DMS79 (cell line): ENCODE data around the gene SPDEF.
A peak's percentile ranks its signal among the peaks of the same experiment; 100 is the strongest.

Source experiments
- DNase-seq: peaks from one replicate; lab custom pipeline; 2025; lab: John Stamatoyannopoulos, UW

Gene SPDEF

GRCh38 chr6:34527751-34528670 lies 28.1 kb downstream of the SPDEF start:
- no peak for DNase-seq

- peak; percentile 74 for DNase-seq
Observed at GRCh38 chr6:34526992-34527728, 29.0 kb downstream of the SPDEF start.

- DNase-seq = no peak
Observed at GRCh38 chr6:34526241-34526972, 29.7 kb downstream of the SPDEF start.

- no peak for DNase-seq
Observed at GRCh38 chr6:34525431-34526175, 30.5 kb downstream of the SPDEF start.

- no peak for DNase-seq
Observed at GRCh38 chr6:34524971-34525370, 31.2 kb downstream of the SPDEF start.

- DNase-seq = no peak
Observed at GRCh38 chr6:34524499-34524898, 31.6 kb downstream of the SPDEF start.

- no peak for DNase-seq
Observed at GRCh38 chr6:34523441-34524206, 32.5 kb downstream of the SPDEF start.

- no peak for DNase-seq
Observed at GRCh38 chr6:34522761-34523160, 33.4 kb downstream of the SPDEF start.

- no peak for DNase-seq
Observed at GRCh38 chr6:34521463-34522285, 34.5 kb downstream of the SPDEF start.

GRCh38 chr6:34520645-34521462 lies 35.3 kb downstream of the SPDEF start:
- no peak for DNase-seq

- DNase-seq = no peak
Observed at GRCh38 chr6:34519971-34520644, 36.0 kb downstream of the SPDEF start.

- no peak for DNase-seq
Observed at GRCh38 chr6:34518669-34519365, 37.3 kb downstream of the SPDEF start.

- no peak for DNase-seq
Observed at GRCh38 chr6:34517966-34518365, 38.2 kb downstream of the SPDEF start.

- DNase-seq = no peak
Observed at GRCh38 chr6:34517461-34517881, 38.7 kb downstream of the SPDEF start.

GRCh38 chr6:34516391-34517324 lies 39.5 kb downstream of the SPDEF start:
- no peak for DNase-seq

- no peak for DNase-seq
Observed at GRCh38 chr6:34515473-34516387, 40.4 kb downstream of the SPDEF start.
